Endodermal cell (in vitro differentiated cells): Measurements from ENCODE around the gene SHMT1. TPM values are rescaled to one million over a fixed set of nuclear protein-coding genes. Genes with fewer than 3 reads are reported as not detected.
"Not testable (repeated sequence)": the region's sequence is repeated elsewhere in the genome, so short reads cannot be mapped to it uniquely, and the experiment has no call there.

Experiments
- DNase-seq: peaks from one replicate; pipeline ENCODE4 v3.0.0-alpha.2; 2017
- H3K27ac ChIP-seq: 2 replicates; pipeline ENCODE4 v1.5.1; 2013; ENCODE audit warnings: mild to moderate bottlenecking, low read depth, low read length, moderate library complexity
- H3K27me3 ChIP-seq: 2 replicates; pipeline ENCODE4 v1.6.1; 2013; ENCODE audit warnings: mild to moderate bottlenecking, low read length, moderate library complexity; ENCODE audit not compliant: insufficient read depth, control insufficient read depth, poor library complexity, severe bottlenecking
- H3K36me3 ChIP-seq: 2 replicates; pipeline ENCODE4 v1.7.0; 2013; ENCODE audit warnings: mild to moderate bottlenecking, low read length, moderate library complexity; ENCODE audit not compliant: control insufficient read depth, insufficient read depth
- H3K4me1 ChIP-seq: one replicate; pipeline ENCODE4 v1.7.0; 2013; ENCODE audit warnings: low read length; ENCODE audit not compliant: control insufficient read depth, insufficient read depth
- H3K4me3 ChIP-seq: 2 replicates; pipeline ENCODE4 v1.5.1; 2013; ENCODE audit warnings: mild to moderate bottlenecking, low read length, moderate library complexity
- H3K9ac ChIP-seq: 2 replicates; pipeline ENCODE4 v1.6.1; 2013; ENCODE audit warnings: mild to moderate bottlenecking, low read length, moderate library complexity; ENCODE audit not compliant: poor library complexity, severe bottlenecking; ENCODE audit errors: extremely low read depth
- H3K9me3 ChIP-seq: 2 replicates; pipeline ENCODE4 v1.6.1; 2013; ENCODE audit warnings: mild to moderate bottlenecking, low read length, moderate library complexity; ENCODE audit not compliant: control insufficient read depth
- H3K27ac Mint-ChIP-seq: 2 replicates; pipeline ENCODE4 v1.8.0; 2020; ENCODE audit warnings: mixed read lengths
- H3K27me3 Mint-ChIP-seq: 2 replicates; pipeline ENCODE4 v1.8.0; 2021; ENCODE audit warnings: mild to moderate bottlenecking, mixed read lengths; ENCODE audit not compliant: insufficient read depth
- H3K36me3 Mint-ChIP-seq: 2 replicates; pipeline ENCODE4 v1.8.0; 2020; ENCODE audit warnings: low read depth, mixed read lengths
- H3K4me1 Mint-ChIP-seq: 2 replicates; pipeline ENCODE4 v1.8.0; 2020; ENCODE audit warnings: mixed read lengths
- H3K4me3 Mint-ChIP-seq: 2 replicates; pipeline ENCODE4 v1.8.0; 2020; ENCODE audit warnings: mild to moderate bottlenecking, moderate library complexity, mixed read lengths
- H3K9me3 Mint-ChIP-seq: 2 replicates; pipeline ENCODE4 v1.8.0; 2020; ENCODE audit warnings: mild to moderate bottlenecking, mixed read lengths
- whole genome bisulfite sequencing, 2 experiments: methylation state at CpG; one replicate each; pipeline versions ENCODE4 v1.1.5 to v1.1.7; 2013; ENCODE audit warnings: missing lambda C conversion rate in 2 of 2, mixed read lengths in 1 of 2; ENCODE audit not compliant: insufficient coverage in 1 of 2, insufficient read length in 1 of 2; 5-methylcytosine and 5-hydroxymethylcytosine counted together
- total RNA-seq, 2 donors: library from RNA; stranded (reverse); fragmentation: NEBNext Ultra II Directional in 1 of 2; extraction: Animal tissue kit (Norgen Biotek cat#: 25700) in 1 of 2; gene quantifications; 2 replicates in 1 of 2; 3 replicates in 1 of 2; pipeline ENCODE4 v1.2.1, GENCODE V29; 2021

Gene SHMT1
- total RNA-seq, 2 donors from 2014 or later, result 38.5 to 40.9 TPM

DNA sequence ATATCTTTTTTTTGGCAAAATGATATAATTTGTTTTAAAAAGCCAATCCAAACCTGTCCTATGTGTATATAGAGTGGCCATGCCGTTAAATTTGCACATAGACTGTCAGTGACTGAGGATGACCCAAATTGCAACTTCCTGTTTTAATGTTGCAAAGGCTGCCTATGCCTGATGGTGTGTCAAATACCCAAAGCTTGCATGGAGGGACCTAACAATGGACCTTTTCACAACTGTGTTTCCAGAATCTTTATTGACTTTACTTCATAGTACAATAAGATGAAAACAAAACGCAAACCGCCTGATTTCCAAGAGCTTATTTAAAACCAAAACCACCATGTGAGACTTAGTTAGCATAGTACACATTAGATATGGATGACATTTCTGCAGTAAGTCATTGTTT, 45.6 kb upstream of the SHMT1 start:
- DNase-seq, result peak; percentile 32
- not testable (repeated sequence) for H3K9me3 ChIP-seq, H3K4me3 ChIP-seq, H3K27ac ChIP-seq, H3K9ac ChIP-seq, H3K36me3 ChIP-seq, H3K4me3 Mint-ChIP-seq, H3K27ac Mint-ChIP-seq, H3K4me1 ChIP-seq, H3K36me3 Mint-ChIP-seq, H3K27me3 ChIP-seq, H3K27me3 Mint-ChIP-seq, H3K9me3 Mint-ChIP-seq, H3K4me1 Mint-ChIP-seq
- 73 to 79% methylated on average over 1 to 3 of the region's 3 CpGs for WGBS, 2 experiments

DNA sequence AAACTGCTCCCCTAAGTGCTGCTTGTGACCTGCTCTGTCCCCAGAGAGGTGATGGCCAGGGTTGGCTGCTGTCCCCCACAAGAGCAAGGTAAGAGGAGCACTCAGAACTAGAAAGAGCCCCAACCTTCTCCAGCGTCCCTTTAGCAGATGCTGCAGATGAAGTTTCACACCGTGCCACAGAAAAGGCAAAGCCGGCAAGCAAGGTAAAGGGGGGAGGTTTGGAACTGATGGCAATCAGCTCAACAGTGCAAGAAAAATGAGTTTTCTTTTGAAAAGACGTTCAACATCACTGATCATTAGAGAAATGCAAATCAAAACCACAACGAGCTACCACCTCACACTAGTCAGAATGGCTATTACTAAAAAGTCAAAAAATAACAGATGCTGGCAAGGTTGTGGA, 40.3 kb upstream of the SHMT1 start:
- H3K27me3 Mint-ChIP-seq, H3K9me3 ChIP-seq, H3K27me3 ChIP-seq, H3K27ac ChIP-seq, H3K9ac ChIP-seq, H3K4me3 ChIP-seq, DNase-seq, H3K36me3 Mint-ChIP-seq, H3K4me1 Mint-ChIP-seq, H3K4me1 ChIP-seq, H3K27ac Mint-ChIP-seq, H3K4me3 Mint-ChIP-seq, H3K9me3 Mint-ChIP-seq, H3K36me3 ChIP-seq: not testable (repeated sequence)
- WGBS, 2 experiments, result no CpG with 5 or more reads among the region's 5 CpGs

DNA sequence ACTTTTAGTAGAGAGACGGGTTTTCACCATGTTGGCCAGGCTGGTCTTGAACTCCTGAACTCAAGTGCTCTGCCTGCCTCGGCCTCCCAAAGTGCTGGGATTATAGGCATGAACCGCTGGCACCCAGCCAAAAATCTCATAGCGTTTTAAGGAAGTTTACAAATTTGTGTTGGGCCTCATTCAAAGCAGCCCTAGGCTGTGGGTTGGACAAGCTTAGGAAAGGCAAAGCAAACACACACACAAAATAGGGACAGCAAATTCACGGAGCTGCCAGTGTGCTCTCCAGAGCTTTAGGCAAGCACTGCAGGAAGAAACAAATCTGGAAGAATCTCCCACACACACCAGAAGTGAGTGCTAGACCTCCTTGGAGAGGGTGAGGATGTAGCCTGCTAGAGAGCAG, 39.8 kb upstream of the SHMT1 start:
- not testable (repeated sequence) for H3K9me3 ChIP-seq, H3K4me1 Mint-ChIP-seq, H3K4me3 ChIP-seq, H3K4me3 Mint-ChIP-seq, H3K9me3 Mint-ChIP-seq, H3K27me3 Mint-ChIP-seq, H3K36me3 ChIP-seq, H3K4me1 ChIP-seq, H3K36me3 Mint-ChIP-seq, H3K9ac ChIP-seq, H3K27ac ChIP-seq, H3K27ac Mint-ChIP-seq, DNase-seq, H3K27me3 ChIP-seq
- 70% methylated on average over 4 of the region's 5 CpGs; no CpG with 5 or more reads in 1 of the 2 experiments for WGBS, 2 experiments

DNA sequence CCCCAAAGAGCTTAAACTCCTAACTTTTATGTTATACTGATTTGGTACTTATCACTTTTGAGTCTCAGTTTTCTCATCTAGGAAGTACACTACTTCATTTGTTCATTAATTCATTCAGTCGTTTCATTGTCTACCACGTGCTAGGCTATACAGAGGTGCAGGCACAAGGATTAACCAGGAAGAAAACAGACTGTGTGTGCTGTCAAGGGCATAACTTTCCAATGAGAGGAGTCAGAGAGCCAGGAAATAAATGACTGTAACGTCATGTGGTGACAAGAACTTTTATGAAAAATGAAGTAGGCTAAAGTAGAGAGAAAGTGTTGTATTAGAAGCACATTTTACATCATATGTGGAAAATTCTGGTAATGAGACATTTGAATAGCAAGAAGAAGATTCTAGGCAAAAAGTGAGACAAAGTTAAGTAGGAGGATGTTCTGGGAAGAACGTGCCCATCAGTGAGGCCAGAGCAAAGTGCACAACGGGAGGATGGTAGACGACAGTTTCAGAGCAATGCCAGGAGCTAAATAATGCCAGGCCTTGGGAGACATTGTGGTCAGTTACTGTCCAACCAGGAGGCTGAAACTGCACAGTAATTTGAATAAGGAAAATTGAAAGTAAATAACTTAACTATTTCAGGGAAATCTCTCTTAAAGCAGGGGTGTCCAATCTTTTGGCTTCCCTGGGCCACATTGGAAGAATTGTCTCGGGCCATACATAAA, 38.7 kb upstream of the SHMT1 start:
- H3K27ac Mint-ChIP-seq, DNase-seq, H3K27me3 Mint-ChIP-seq, H3K36me3 ChIP-seq, H3K9me3 ChIP-seq, H3K9me3 Mint-ChIP-seq, H3K27ac ChIP-seq, H3K36me3 Mint-ChIP-seq, H3K4me3 Mint-ChIP-seq, H3K9ac ChIP-seq, H3K4me1 Mint-ChIP-seq, H3K27me3 ChIP-seq, H3K4me3 ChIP-seq, H3K4me1 ChIP-seq: not testable (repeated sequence)
- 89 to 92% methylated on average over 3 to 4 of the region's 7 CpGs for WGBS, 2 experiments

DNA sequence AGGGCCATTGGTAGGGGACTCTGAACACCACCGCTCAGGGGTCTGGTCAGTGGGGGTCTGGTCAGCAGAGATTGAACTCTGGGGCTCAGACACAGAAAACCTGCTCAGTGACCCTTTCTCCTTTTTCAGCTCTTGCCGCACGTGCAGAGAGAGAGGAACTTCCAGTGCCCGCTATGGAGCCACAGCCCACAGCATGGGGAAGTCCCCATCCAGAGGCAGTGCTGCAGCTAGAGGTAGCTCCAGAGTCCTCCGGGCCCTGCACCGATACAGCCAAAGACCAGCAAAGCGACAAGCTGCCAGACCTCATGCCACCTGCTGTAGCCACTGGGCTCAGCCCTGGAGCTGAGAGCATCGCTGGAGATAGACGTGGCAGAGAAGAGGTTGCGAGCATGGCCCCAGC, 25.4 kb upstream of the SHMT1 start:
- DNase-seq, H3K27ac ChIP-seq, H3K4me3 Mint-ChIP-seq, H3K27me3 Mint-ChIP-seq, H3K4me1 ChIP-seq, H3K27me3 ChIP-seq, H3K4me1 Mint-ChIP-seq, H3K36me3 Mint-ChIP-seq, H3K9me3 ChIP-seq, H3K27ac Mint-ChIP-seq, H3K36me3 ChIP-seq, H3K4me3 ChIP-seq, H3K9ac ChIP-seq, H3K9me3 Mint-ChIP-seq: not testable (repeated sequence)
- 67% methylated on average over 1 of the region's 10 CpGs; no CpG with 5 or more reads in 1 of the 2 experiments for WGBS, 2 experiments

DNA sequence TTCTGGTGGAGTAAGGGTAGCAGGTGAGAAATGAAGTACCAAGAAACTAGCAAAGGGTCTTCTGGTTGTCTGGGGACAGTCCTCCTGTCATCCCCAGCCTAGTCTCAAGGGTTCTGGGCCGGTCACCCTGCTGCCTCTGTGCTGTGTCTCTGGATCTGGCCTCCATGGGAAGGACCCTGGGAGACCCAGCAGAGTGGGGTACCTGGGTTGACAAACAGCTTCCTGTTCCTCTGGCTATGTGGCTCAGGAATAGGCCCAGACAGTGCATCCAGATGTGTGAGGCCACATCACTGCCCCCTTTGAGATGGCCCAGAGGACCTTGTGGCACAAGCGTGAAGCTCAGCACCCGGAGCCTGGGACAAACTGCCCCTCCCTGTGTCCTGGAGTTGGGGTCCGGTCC, 24.9 kb upstream of the SHMT1 start:
- H3K27ac ChIP-seq, H3K4me3 ChIP-seq, H3K27me3 Mint-ChIP-seq, H3K4me3 Mint-ChIP-seq, H3K9me3 Mint-ChIP-seq, DNase-seq, H3K27me3 ChIP-seq, H3K36me3 Mint-ChIP-seq, H3K4me1 Mint-ChIP-seq, H3K9ac ChIP-seq, H3K4me1 ChIP-seq, H3K36me3 ChIP-seq, H3K9me3 ChIP-seq, H3K27ac Mint-ChIP-seq: not testable (repeated sequence)
- 82% methylated on average over 4 of the region's 4 CpGs; no CpG with 5 or more reads in 1 of the 2 experiments for WGBS, 2 experiments

DNA sequence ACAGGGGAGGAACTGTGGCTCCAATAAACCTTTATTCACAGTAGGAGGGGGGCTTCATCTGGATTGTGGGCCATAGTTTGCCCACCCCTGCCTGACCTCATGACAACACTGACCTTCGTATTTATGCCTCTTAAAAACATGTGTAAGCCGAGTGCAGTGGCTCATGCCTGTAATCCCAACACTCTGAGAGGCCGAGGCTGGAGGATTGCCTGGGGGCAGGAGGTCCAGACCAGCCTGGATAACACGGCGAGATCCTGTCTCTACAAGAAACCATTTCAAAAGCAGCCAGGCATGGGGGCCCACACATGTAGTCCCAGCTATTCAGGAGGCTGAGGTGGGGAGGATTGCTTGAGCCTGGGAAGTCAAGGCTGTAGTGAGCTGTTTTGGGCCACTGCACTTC, 24.2 kb upstream of the SHMT1 start:
- not testable (repeated sequence) for DNase-seq, H3K9me3 ChIP-seq, H3K27ac ChIP-seq, H3K4me1 ChIP-seq, H3K9ac ChIP-seq, H3K27me3 Mint-ChIP-seq, H3K36me3 Mint-ChIP-seq, H3K36me3 ChIP-seq, H3K4me3 ChIP-seq, H3K27me3 ChIP-seq, H3K9me3 Mint-ChIP-seq, H3K4me1 Mint-ChIP-seq, H3K27ac Mint-ChIP-seq, H3K4me3 Mint-ChIP-seq
- 84 to 89% methylated on average over 5 of the region's 5 CpGs for WGBS, 2 experiments
